B cell (primary cell): ENCODE measurements around the gene EFNB3. TPM values are rescaled to one million over a fixed set of nuclear protein-coding genes. Genes with fewer than 3 reads are reported as not detected.

Experiments used
- ATAC-seq: fragments of 200-7000 bp; cut with Tn5 transposase; one replicate; pipeline ENCODE4 v1.10.0; 2021; ENCODE audit warnings: low read depth, mild to moderate bottlenecking, moderate number of reproducible peaks, moderate library complexity
- CTCF ChIA-PET: fragments of 350-600 bp; sonication (Branson Sonifier 250); formaldehyde crosslinking; loops from one replicate; lab custom pipeline; 2021; ENCODE audit warnings: antibody characterized with exemption, inconsistent platforms; lab: Charles Lee
- POLR2A ChIA-PET: fragments of 350-600 bp; sonication (Branson Sonifier 250); formaldehyde crosslinking; loops from one replicate; lab custom pipeline; 2021; ENCODE audit warnings: antibody characterized with exemption; lab: Charles Lee
- DNase-seq: peaks from one replicate; pipeline ENCODE4 v3.0.0; 2013
- H2AFZ ChIP-seq: 2 replicates; pipeline ENCODE4 v1.6.1; 2012; ENCODE audit warnings: mild to moderate bottlenecking, low read depth, low read length; ENCODE audit not compliant: insufficient read depth, poor library complexity, severe bottlenecking
- H3K27ac ChIP-seq, 2 donors: 1 replicate in 1 of 2; 2 replicates in 1 of 2; pipeline ENCODE4 v1.5.1; 2012 to 2013; ENCODE audit warnings: low read length in 2 of 2, mild to moderate bottlenecking in 2 of 2, moderate library complexity in 1 of 2
- H3K27me3 ChIP-seq, 4 experiments: fragments of 200-600 bp in 1 of 4; sonication (generic) in 1 of 4; replicated peaks in 1 of 4; 1 replicate in 2 of 4; 2 replicates in 2 of 4; pipeline versions ENCODE4 v1.6.1 to v1.7.0; 2013 to 2016; ENCODE audit warnings: low read length in 3 of 4, mild to moderate bottlenecking in 2 of 4, mixed read lengths in 1 of 4, moderate library complexity in 1 of 4; ENCODE audit not compliant: insufficient read depth in 4 of 4, control insufficient read depth in 3 of 4; ENCODE audit errors: control extremely low read depth in 1 of 4
- H3K36me3 ChIP-seq, 2 experiments: replicated peaks in 1 of 2; 1 replicate in 1 of 2; 2 replicates in 1 of 2; pipeline versions ENCODE4 v1.6.1 to v1.7.1; 2013; ENCODE audit warnings: low read length in 1 of 2; ENCODE audit not compliant: insufficient read depth in 2 of 2, control insufficient read depth in 1 of 2; ENCODE audit errors: control extremely low read depth in 1 of 2, extremely low read depth in 1 of 2
- H3K4me1 ChIP-seq, 2 donors: fragments of 200-600 bp in 1 of 2; sonication (generic) in 1 of 2; 1 replicate in 1 of 2; 2 replicates in 1 of 2; pipeline versions ENCODE4 v1.5.1 to v1.6.1; 2013 to 2017; ENCODE audit warnings: low read length in 2 of 2; ENCODE audit not compliant: control insufficient read depth in 2 of 2, insufficient read depth in 2 of 2
- H3K4me2 ChIP-seq: replicated peaks from 2 replicates; pipeline ENCODE3; 2012; ENCODE audit warnings: mild to moderate bottlenecking, low read depth, low read length; ENCODE audit not compliant: poor library complexity, severe bottlenecking
- H3K4me3 ChIP-seq, 5 experiments: fragments of 200-600 bp in 1 of 5; sonication (generic) in 1 of 5; 1 replicate in 3 of 5; 2 replicates in 2 of 5; pipeline versions ENCODE4 v1.5.1 to v1.7.0; 2011 to 2016; ENCODE audit warnings: low read length in 4 of 5, mild to moderate bottlenecking in 4 of 5, low read depth in 2 of 5, control low read depth in 1 of 5, moderate library complexity in 1 of 5; ENCODE audit not compliant: insufficient read depth in 1 of 5; ENCODE audit errors: control extremely low read depth in 1 of 5, extremely low read depth in 1 of 5
- H3K79me2 ChIP-seq: fragments of 200-600 bp; sonication (generic); one replicate; pipeline ENCODE4 v1.6.0; 2016; ENCODE audit warnings: low read length; ENCODE audit not compliant: control insufficient read depth, insufficient read depth
- H3K9ac ChIP-seq: fragments of 200-600 bp; sonication (generic); 2 replicates; pipeline ENCODE4 v1.6.1; 2017; ENCODE audit warnings: mild to moderate bottlenecking, low read length, moderate library complexity
- H3K9me3 ChIP-seq, 3 donors: one replicate each; pipeline versions ENCODE4 v1.6.1 to v1.7.1; 2013; ENCODE audit warnings: low read length in 2 of 3; ENCODE audit not compliant: control insufficient read depth in 2 of 3, insufficient read depth in 1 of 3; ENCODE audit errors: control extremely low read depth in 1 of 3
- H4K20me1 ChIP-seq: 2 replicates; pipeline ENCODE4 v1.6.0; 2012; ENCODE audit warnings: mild to moderate bottlenecking, low read length; ENCODE audit not compliant: insufficient read depth, control insufficient read depth, poor library complexity, severe bottlenecking
- H3K27ac Mint-ChIP-seq: one replicate; pipeline ENCODE4 v1.8.0; 2021; ENCODE audit warnings: mixed read lengths
- H3K27me3 Mint-ChIP-seq: one replicate; pipeline ENCODE4 v1.8.0; 2021; ENCODE audit warnings: mixed read lengths
- H3K4me1 Mint-ChIP-seq: one replicate; pipeline ENCODE4 v1.8.0; 2021; ENCODE audit warnings: mixed read lengths
- H3K4me3 Mint-ChIP-seq: one replicate; pipeline ENCODE4 v1.8.0; 2021; ENCODE audit warnings: mixed read lengths
- H3K9me3 Mint-ChIP-seq: one replicate; pipeline ENCODE4 v1.8.0; 2022; ENCODE audit warnings: mixed read lengths; ENCODE audit not compliant: insufficient read depth
- CTCF ChIP-seq: fragments of 200-600 bp; IDR thresholded peaks from one replicate; pipeline ENCODE4 v1.8.0; 2022; ENCODE audit warnings: antibody characterized with exemption, mild to moderate bottlenecking
- EZH2 ChIP-seq: IDR thresholded peaks from 2 replicates; pipeline ENCODE4 v1.6.1; 2012; ENCODE audit warnings: borderline replicate concordance, low read depth, mild to moderate bottlenecking, moderate library complexity, low read length; ENCODE audit not compliant: insufficient read depth, poor library complexity, severe bottlenecking
- WGBS: methylation state at CpG from one replicate; pipeline ENCODE4 v1.1.5; 2013; ENCODE audit warnings: missing lambda C conversion rate; ENCODE audit not compliant: insufficient coverage; 5-methylcytosine and 5-hydroxymethylcytosine counted together
- intact Hi-C: fragments of 100-400 bp; cut with micrococcal nuclease; formaldehyde crosslinking; loops from one replicate; pipeline ENCODE4 v1.10.0; 2022
- polyA plus RNA-seq: library from polyadenylated mRNA; depleted of rRNA; stranded (reverse); fragments of >200 nt; gene quantifications from 2 replicates; pipeline ENCODE4 v1.2.3, GENCODE V29; 2012
- total RNA-seq, 2 donors: library from RNA; stranded (reverse); fragments of 120-200 nt in 1 of 2; gene quantifications; 1 replicate in 1 of 2; 2 replicates in 1 of 2; pipeline versions ENCODE4 v1.2.3 to v1.2.4, GENCODE V29; 2013 to 2022

The EFNB3 gene
- total and polyA plus RNA-seq, 2 donors (not counting 1 experiment from before 2014, with no cell fraction given), result not detected

- 0% methylated on average over 16 of the region's 16 CpGs for WGBS
- POLR2A ChIA-PET, result interaction anchor here (0.7 kb wide), 1 partner anchor 13 kb away, joined by 6 read pairs; the partner anchor contains the start of gene EFNB3
- TF ChIP-seq EZH2 (no peak), CTCF (no peak)
- CTCF ChIA-PET, result no interaction called here
- H3K27ac ChIP-seq, result no peak overlapping the region
- Mint-ChIP-seq H3K4me1 (peaks cover 24% of the 10 kb centered on the region), H3K27ac (no peak overlapping the region), H3K4me3 (peak overlapping the region; percentile 83), H3K9me3 (no peaks in the 10 kb centered on the region), H3K27me3 (peaks cover 73% of the 10 kb centered on the region)
- H3K9ac ChIP-seq, result peak overlapping the region; percentile 61
- peak overlapping the region in 3 of 5 experiments; percentile 39 to 63 (median 47) for H3K4me3 ChIP-seq
- H4K20me1 ChIP-seq, result no peaks in the 10 kb centered on the region
- no peaks in the 10 kb centered on the region for H3K79me2 ChIP-seq
- H3K36me3 ChIP-seq, result no peaks in the 10 kb centered on the region
- H3K4me1 ChIP-seq, result peaks cover 20 to 26% of the 10 kb centered on the region in 2 donors
- peak overlapping the region; percentile 92 for H3K4me2 ChIP-seq
- ATAC-seq (no peak), DNase-seq (peak; percentile 47)
- H2AFZ ChIP-seq, result peak overlapping the region; percentile 79
- H3K27me3 ChIP-seq, result peaks cover 0 to 80% (median 40%) of the 10 kb centered on the region in 4 experiments
- peaks cover 0 to 3% (median 0%) of the 10 kb centered on the region in 3 donors for H3K9me3 ChIP-seq
- intact Hi-C loops, result no loop called here
These were observed 12.9 kb downstream of the EFNB3 start for GRCh38 chr17:7717756-7718350.

- Histone ChIP-seq H3K36me3 (no peaks in the 10 kb centered on the region), H3K79me2 (no peaks in the 10 kb centered on the region), H3K9me3 (peaks cover 0 to 3% (median 0%) of the 10 kb centered on the region in 3 donors), H2AFZ (no peak overlapping the region), H3K27me3 (peaks cover 0 to 66% (median 41%) of the 10 kb centered on the region in 4 experiments), H3K9ac (no peak overlapping the region), H4K20me1 (no peaks in the 10 kb centered on the region), H3K4me3 (no peak overlapping the region), H3K4me2 (no peak overlapping the region), H3K27ac (no peak overlapping the region), H3K4me1 (peaks cover 20 to 26% of the 10 kb centered on the region in 2 donors)
- CTCF ChIA-PET, result no interaction called here
- TF ChIP-seq CTCF, result no peak
- no peak for TF ChIP-seq EZH2
- DNase-seq (no peak), ATAC-seq (no peak)
- no peaks in the 10 kb centered on the region for H3K9me3 Mint-ChIP-seq
- WGBS, result 93% methylated on average over 9 of the region's 9 CpGs
- POLR2A ChIA-PET, result no interaction called here
- no peak overlapping the region for H3K27ac Mint-ChIP-seq
- H3K4me1 Mint-ChIP-seq, result peaks cover 24% of the 10 kb centered on the region
- H3K27me3 Mint-ChIP-seq, result peaks cover 69% of the 10 kb centered on the region
- no peak overlapping the region for H3K4me3 Mint-ChIP-seq
- intact Hi-C loops, result no loop called here
These were observed 14.7 kb downstream of the EFNB3 start for GRCh38 chr17:7719661-7720060.
